Activated naive CD8-positive, alpha-beta T cell treated with anti-CD3 and anti-CD28 coated beads, Interleukin-2, amount 50 U/mL, for 24 hours (primary cell): Measurements from ENCODE around the gene AMOTL1.
"Not testable (repeated sequence)": the region's sequence is repeated elsewhere in the genome, so short reads cannot be mapped to it uniquely, and the experiment has no call there.

ENCODE experiments used
- ATAC-seq: fragments of 150-1000 bp; cut with Tn5 transposase; one replicate; pipeline ENCODE4 v1.10.0; 2021
- DNase-seq: peaks from one replicate; pipeline ENCODE4 v3.0.0; 2021
- H3K27ac Mint-ChIP-seq: one replicate; pipeline ENCODE4 v1.8.0; 2021; ENCODE audit warnings: mild to moderate bottlenecking, mixed read lengths
- H3K27me3 Mint-ChIP-seq: one replicate; pipeline ENCODE4 v1.8.0; 2021; ENCODE audit warnings: mixed read lengths
- H3K36me3 Mint-ChIP-seq: one replicate; pipeline ENCODE4 v1.8.0; 2021; ENCODE audit warnings: low read depth, mixed read lengths
- H3K4me1 Mint-ChIP-seq: one replicate; pipeline ENCODE4 v1.8.0; 2021; ENCODE audit warnings: mixed read lengths
- H3K4me3 Mint-ChIP-seq: one replicate; pipeline ENCODE4 v1.8.0; 2021; ENCODE audit warnings: mild to moderate bottlenecking, moderate library complexity, mixed read lengths
- H3K9me3 Mint-ChIP-seq: one replicate; pipeline ENCODE4 v1.8.0; 2021; ENCODE audit warnings: mixed read lengths

Gene AMOTL1

DNA sequence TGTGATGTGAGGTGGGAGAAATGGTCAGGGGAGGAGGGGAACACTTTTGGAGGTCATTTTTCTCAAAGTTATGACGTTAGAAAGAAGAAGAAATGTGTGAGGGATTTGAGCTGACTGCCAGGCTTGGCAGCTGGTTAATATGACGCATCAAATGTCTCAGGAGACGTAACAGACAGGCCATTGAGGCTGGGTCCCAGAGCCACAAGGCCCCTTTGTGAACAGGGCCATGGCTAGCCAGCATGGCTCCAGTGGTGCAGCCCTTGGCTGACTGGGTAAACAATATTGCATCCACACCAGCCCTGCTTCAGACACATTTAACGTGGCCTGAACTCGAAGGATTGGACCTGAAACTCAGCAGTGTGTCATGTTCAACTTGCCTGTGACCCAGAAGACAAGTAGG lies 34.3 kb downstream of the AMOTL1 start:
- no peak overlapping the region for H3K27ac Mint-ChIP-seq

GRCh38 chr11:94803491-94803890 lies 35.3 kb downstream of the AMOTL1 start:
- no peaks in the 10 kb centered on the region for H3K27me3 Mint-ChIP-seq
- no peak for DNase-seq
- no peak overlapping the region for H3K27ac Mint-ChIP-seq
- no peaks in the 10 kb centered on the region for H3K36me3 Mint-ChIP-seq
- no peaks in the 10 kb centered on the region for H3K9me3 Mint-ChIP-seq
- no peak overlapping the region for H3K4me3 Mint-ChIP-seq
- no peak for ATAC-seq
- H3K4me1 Mint-ChIP-seq, result no peaks in the 10 kb centered on the region

More for the DNA sequence above, 34.3 kb downstream of the AMOTL1 start:
- no peaks in the 10 kb centered on the region for H3K4me1 Mint-ChIP-seq
- no peaks in the 10 kb centered on the region for H3K27me3 Mint-ChIP-seq
- H3K4me3 Mint-ChIP-seq, result no peak overlapping the region
- H3K36me3 Mint-ChIP-seq, result no peaks in the 10 kb centered on the region
- DNase-seq, result no peak
- H3K9me3 Mint-ChIP-seq, result no peaks in the 10 kb centered on the region
- no peak for ATAC-seq

GRCh38 chr11:94804874-94805273 lies 36.7 kb downstream of the AMOTL1 start:
- H3K9me3 Mint-ChIP-seq, result no peaks in the 10 kb centered on the region
- H3K36me3 Mint-ChIP-seq, result no peaks in the 10 kb centered on the region
- ATAC-seq (no peak), DNase-seq (no peak)
- no peaks in the 10 kb centered on the region for H3K4me1 Mint-ChIP-seq
- no peak overlapping the region for H3K27ac Mint-ChIP-seq
- H3K4me3 Mint-ChIP-seq, result no peak overlapping the region
- no peaks in the 10 kb centered on the region for H3K27me3 Mint-ChIP-seq

GRCh38 chr11:94806014-94806413 lies 37.9 kb downstream of the AMOTL1 start:
- Mint-ChIP-seq H3K27me3 (no peaks in the 10 kb centered on the region), H3K9me3 (no peaks in the 10 kb centered on the region)

DNA sequence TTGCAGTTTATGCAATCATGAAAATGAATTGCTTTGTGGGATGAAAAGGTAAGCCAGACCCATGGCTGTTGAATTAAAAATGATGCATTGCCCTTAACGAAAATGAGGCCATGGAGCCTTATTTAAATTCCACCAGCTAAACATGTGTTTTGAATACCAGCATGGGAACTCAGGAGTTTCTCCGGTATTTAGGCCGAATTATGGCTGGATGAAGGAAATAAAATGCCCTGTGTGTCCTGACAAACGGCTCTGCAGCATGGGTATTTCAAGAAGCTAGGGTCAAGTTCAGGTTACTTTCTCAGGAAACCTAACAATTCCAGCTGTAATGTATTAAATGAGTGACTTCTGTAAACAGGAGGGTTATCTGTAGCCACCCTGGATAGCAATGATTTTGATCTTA lies 38.3 kb downstream of the AMOTL1 start:
- no peaks in the 10 kb centered on the region for H3K36me3 Mint-ChIP-seq
- ATAC-seq, result no peak
- H3K27ac Mint-ChIP-seq, result no peak overlapping the region
- DNase-seq, result no peak
- H3K4me1 Mint-ChIP-seq, result no peaks in the 10 kb centered on the region
- no peaks in the 10 kb centered on the region for H3K9me3 Mint-ChIP-seq
- H3K4me3 Mint-ChIP-seq, result no peak overlapping the region
- H3K27me3 Mint-ChIP-seq, result no peaks in the 10 kb centered on the region

More at GRCh38 chr11:94806014-94806413, 37.9 kb downstream of the AMOTL1 start:
- no peak for ATAC-seq
- Mint-ChIP-seq H3K36me3 (no peaks in the 10 kb centered on the region), H3K27ac (no peak overlapping the region), H3K4me3 (no peak overlapping the region), H3K4me1 (no peaks in the 10 kb centered on the region)
- DNase-seq, result no peak

DNA sequence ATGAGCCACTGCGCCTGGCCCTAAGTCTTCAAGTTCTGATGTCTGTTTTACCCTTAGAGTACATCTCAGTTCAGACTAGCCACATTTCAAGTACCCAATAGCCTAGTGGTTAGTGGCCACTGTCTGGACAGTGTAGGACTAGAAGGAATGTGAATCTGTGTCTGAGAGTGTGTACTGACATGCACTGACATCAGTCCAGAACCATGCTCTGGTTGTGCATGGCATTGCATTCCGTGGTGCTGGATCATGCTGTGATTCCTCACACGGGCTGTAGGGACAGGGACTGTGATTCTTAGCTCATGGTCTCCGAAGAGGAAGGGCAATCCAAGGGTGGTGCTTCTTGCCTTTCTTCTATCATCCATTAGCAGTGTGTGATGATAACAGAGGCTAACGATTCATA lies 41.1 kb downstream of the AMOTL1 start:
- DNase-seq, result no peak
- H3K36me3 Mint-ChIP-seq, result no peaks in the 10 kb centered on the region
- no peak overlapping the region for H3K4me3 Mint-ChIP-seq
- no peak overlapping the region for H3K27ac Mint-ChIP-seq
- H3K4me1 Mint-ChIP-seq, result no peaks in the 10 kb centered on the region
- no peak for ATAC-seq
- H3K27me3 Mint-ChIP-seq, result no peaks in the 10 kb centered on the region
- H3K9me3 Mint-ChIP-seq, result no peaks in the 10 kb centered on the region

DNA sequence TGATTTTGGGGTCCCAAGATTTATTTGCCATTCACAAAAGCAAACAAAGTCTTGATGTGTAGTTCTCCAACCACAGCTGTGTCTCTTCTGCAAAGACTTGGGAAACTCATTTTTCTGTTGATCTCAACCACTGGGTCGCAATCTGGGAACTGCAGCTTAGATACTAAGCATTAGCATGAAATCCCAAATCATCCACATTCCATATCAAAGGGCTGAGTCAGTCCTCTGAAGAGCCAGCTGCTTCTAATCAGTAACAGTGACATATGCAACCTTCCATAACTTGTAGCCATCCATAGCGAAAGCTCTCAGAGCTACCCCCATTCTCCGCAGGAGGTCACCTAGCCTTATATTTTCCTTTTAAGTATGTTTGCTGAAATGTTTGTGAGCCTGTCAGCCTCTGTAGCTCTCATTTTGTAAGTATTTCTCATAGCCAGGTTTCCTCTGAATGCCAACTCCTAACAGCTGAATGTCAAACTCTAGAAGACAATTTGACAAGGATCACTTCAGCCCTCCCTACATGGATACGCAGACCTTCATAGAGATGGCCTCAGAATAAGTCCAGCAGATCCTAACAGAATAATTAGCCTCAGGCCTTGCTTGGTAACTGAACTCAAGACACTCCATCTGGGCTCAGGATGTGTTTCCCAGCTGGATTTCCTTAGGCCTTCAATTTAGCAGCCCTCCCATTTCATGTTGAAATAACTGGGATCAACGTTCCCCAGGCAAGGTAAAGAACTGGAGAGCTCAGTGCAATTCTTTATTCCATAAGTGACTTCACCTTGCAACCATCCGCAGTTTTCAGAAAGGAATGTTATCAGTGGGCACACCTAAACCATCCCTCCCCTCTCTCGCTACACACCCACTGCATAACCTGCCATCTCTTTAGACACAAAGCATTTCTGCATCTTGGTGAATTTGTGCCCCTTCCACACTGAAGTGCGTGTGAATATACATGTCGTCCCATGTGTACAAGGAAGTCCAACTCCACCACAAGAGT lies 44.9 kb downstream of the AMOTL1 start:
- not testable (repeated sequence) for H3K36me3 Mint-ChIP-seq, H3K4me1 Mint-ChIP-seq, H3K4me3 Mint-ChIP-seq, DNase-seq, H3K27ac Mint-ChIP-seq, H3K27me3 Mint-ChIP-seq, ATAC-seq
- peaks cover 11% of the 10 kb centered on the region for H3K9me3 Mint-ChIP-seq

DNA sequence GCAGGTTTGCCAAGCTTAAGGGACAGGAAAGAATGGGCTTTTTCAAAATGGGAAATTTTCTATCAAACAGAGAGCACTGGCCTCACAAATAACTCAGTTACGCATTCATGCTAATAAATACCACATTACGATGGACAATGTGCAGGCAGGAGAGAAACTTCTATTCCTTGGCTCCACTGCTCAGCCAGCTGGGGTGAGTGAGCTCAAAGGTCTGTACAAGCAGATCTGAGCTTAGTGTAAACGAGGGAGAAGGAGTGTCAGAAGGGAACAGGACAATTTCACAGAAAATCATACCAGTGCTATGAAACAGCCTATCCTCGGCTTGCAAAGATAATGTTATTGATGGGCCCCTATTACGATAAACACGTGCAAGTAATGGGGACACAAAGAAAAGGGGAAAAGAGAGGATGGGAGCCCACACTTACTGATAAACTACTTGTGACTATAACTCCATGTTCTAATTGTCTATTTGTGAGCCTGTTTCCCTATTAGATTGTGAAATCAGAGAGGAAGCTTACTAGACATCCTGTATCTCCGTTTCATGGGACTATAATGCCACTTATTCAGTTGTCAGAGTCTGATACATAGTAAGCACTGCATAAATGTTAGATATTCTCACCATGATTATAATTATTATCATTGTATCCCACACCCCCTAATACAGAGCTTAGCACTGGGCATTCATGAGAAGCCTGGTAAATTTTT lies 46.3 kb downstream of the AMOTL1 start:
- Mint-ChIP-seq H3K27me3 (no peaks in the 10 kb centered on the region), H3K9me3 (peaks cover 11% of the 10 kb centered on the region), H3K36me3 (no peaks in the 10 kb centered on the region), H3K4me1 (no peaks in the 10 kb centered on the region), H3K27ac (no peak overlapping the region), H3K4me3 (no peak overlapping the region)
- ATAC-seq, result no peak
- DNase-seq, result no peak

DNA sequence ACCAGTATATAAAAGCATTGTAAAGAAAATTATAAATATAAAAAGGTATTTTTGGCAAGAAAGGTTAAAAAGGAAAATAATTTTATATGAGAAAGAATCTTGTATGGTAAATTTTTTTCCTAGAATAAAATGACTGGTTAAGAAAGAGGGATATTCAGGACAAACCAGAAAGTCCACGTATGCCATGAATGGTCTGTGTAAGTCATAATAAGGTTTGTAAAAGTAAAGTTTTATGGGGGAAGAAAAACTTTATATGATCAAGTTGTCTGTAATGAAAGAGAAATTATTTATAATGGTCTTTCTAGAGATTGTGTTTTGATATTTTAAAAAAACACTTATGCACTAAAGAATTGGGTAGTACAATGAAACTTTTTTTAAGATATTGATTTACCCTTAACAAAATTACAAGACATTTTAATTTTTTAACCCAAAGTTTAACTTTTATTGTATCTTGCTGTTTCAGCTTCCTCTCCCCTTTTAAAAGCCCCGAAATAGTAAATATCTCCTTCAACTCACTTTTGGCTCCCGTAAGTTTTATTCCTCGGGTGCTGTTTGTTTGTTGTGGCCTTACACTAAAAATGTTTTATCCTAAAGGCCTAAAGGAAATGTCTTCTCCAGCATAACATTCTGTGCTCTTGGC lies 47.7 kb downstream of the AMOTL1 start:
- peaks cover 11% of the 10 kb centered on the region for H3K9me3 Mint-ChIP-seq
- H3K4me1 Mint-ChIP-seq, result no peaks in the 10 kb centered on the region
- ATAC-seq, result no peak
- no peak for DNase-seq
- H3K27me3 Mint-ChIP-seq, result no peaks in the 10 kb centered on the region
- no peak overlapping the region for H3K27ac Mint-ChIP-seq
- no peaks in the 10 kb centered on the region for H3K36me3 Mint-ChIP-seq
- no peak overlapping the region for H3K4me3 Mint-ChIP-seq

DNA sequence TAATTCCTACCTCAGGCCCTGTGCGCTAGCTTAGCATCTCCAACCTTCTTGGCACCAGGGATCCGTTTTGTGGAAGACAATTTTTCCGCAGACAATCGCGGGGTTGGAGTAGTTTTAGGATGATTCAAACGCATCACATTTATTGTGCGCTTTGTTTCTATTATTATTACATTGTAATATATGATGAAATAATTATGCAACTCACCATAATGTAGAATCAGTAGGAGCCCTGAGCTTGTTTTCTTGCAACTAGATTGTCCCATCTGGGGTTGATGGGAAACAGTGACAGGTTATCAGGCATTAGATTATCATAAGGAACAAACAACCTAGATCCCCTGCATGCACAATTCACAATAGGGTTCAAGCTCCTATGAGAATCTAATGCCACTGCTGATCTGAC lies 52.3 kb downstream of the AMOTL1 start:
- Mint-ChIP-seq H3K4me1 (no peaks in the 10 kb centered on the region), H3K27me3 (no peaks in the 10 kb centered on the region), H3K27ac (no peak overlapping the region), H3K4me3 (no peak overlapping the region), H3K36me3 (no peaks in the 10 kb centered on the region), H3K9me3 (peaks cover 11% of the 10 kb centered on the region)
- DNase-seq (no peak), ATAC-seq (no peak)

DNA sequence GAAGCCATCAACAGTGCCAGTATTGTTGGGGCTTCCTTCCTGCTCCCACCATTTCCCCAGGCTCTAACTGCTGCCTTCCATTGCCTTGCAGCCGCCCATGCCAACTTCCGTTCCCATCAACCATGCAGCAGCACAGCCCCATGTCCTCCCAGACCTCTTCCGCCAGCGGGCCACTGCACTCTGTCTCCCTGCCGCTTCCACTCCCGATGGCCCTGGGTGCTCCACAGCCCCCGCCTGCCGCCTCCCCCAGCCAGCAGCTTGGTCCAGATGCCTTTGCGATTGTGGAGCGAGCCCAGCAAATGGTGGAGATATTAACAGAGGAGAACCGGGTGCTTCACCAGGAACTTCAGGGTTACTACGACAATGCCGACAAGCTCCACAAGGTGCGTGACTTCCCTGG lies 53.3 kb downstream of the AMOTL1 start:
- no peaks in the 10 kb centered on the region for H3K36me3 Mint-ChIP-seq
- no peak overlapping the region for H3K27ac Mint-ChIP-seq
- ATAC-seq (no peak), DNase-seq (no peak)
- H3K4me3 Mint-ChIP-seq, result no peak overlapping the region
- H3K9me3 Mint-ChIP-seq, result peaks cover 3% of the 10 kb centered on the region
- H3K4me1 Mint-ChIP-seq, result no peaks in the 10 kb centered on the region
- H3K27me3 Mint-ChIP-seq, result no peaks in the 10 kb centered on the region

DNA sequence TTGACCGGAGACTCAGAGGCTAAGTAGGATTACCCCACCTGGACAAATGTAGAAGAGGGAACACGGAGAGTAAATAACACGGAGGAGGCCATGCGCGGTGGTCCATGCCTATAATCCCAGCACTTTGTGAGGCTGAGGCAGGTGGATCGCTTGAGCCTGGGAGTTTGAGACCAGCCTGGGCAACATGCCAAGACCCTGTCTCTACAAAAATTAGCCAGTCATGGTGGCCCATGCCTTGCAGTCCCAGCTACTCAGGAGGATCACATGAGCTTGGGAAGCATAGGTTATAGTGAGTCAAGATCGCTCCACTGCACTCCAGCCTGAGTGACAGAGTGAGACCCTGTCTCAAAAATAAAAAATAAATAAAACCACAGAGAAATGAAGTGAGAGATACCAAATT lies 53.9 kb downstream of the AMOTL1 start:
- no peaks in the 10 kb centered on the region for H3K9me3 Mint-ChIP-seq

DNA sequence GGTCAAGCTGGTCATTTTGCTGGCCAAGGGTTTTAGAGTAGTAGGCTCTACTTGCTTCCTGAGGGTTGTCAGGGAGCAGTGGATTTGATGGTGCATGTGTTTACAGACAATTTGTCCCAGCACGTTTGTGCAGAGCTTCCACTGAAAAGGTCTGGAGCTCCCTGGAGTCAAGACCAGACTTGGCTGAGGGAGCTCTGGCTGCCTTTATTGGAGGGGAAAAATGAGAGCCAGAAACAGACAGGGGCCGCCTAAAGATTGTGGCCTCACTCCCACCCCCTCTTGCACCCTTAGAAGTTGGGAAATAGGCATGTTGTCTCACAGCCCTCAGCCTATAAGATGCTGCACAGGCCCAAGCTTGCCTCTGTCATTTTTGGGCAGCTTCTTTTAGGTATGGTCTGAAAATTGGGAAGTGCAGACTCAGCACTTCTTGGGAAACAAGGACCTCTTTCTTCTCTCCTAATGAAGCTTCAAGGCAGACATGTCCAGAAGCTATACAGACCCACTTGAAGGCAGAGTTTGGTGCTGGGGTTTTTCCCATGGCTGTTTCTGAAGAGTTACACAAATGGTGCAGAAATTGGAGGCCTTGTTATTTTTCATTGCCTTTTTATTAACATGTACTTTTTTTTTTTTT lies 55.1 kb downstream of the AMOTL1 start:
- H3K4me1 Mint-ChIP-seq, result no peaks in the 10 kb centered on the region
- no peaks in the 10 kb centered on the region for H3K9me3 Mint-ChIP-seq
- H3K4me3 Mint-ChIP-seq, result no peak overlapping the region
- ATAC-seq (no peak), DNase-seq (no peak)
- no peaks in the 10 kb centered on the region for H3K36me3 Mint-ChIP-seq
- H3K27ac Mint-ChIP-seq, result no peak overlapping the region
- H3K27me3 Mint-ChIP-seq, result no peaks in the 10 kb centered on the region

More for the DNA sequence above, 53.9 kb downstream of the AMOTL1 start:
- Mint-ChIP-seq H3K4me1 (no peaks in the 10 kb centered on the region), H3K27ac (no peak overlapping the region), H3K36me3 (no peaks in the 10 kb centered on the region), H3K27me3 (no peaks in the 10 kb centered on the region), H3K4me3 (no peak overlapping the region)
- no peak for DNase-seq
- ATAC-seq, result no peak

DNA sequence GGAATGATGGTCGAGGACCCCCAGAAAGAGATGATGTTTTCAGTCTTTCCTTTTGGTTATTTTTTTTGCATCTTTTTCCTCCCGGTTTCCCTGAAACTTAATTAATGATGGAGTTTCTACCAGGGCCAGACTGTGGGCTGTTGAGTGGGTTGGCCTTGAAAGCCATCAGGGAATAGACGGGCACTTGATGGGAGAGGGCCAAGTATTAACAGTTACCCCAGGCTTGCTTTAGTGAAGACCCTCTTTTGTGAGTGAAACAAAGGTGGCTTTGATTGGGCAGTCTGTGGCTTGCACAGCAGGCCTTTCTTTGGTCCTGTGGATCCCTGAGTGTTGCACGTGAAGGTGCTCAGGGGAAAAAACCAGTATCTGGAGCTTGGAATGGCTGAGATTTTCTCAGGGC lies 56.9 kb downstream of the AMOTL1 start:
- ATAC-seq, result no peak

More for the DNA sequence above, 56.9 kb downstream of the AMOTL1 start:
- no peaks in the 10 kb centered on the region for H3K27me3 Mint-ChIP-seq
- H3K9me3 Mint-ChIP-seq, result no peaks in the 10 kb centered on the region
- no peak for DNase-seq
- no peaks in the 10 kb centered on the region for H3K4me1 Mint-ChIP-seq
- H3K36me3 Mint-ChIP-seq, result no peaks in the 10 kb centered on the region
- no peak overlapping the region for H3K27ac Mint-ChIP-seq
- H3K4me3 Mint-ChIP-seq, result no peak overlapping the region
